H9 (cell line): ENCODE measurements around the gene ECHDC1. TPM values are rescaled to one million over a fixed set of nuclear protein-coding genes. Genes with fewer than 3 reads are reported as not detected.

ENCODE experiments used
- DNase-seq: peaks from one replicate; pipeline ENCODE4 v3.0.0-alpha.2; 2017
- H2AFZ ChIP-seq: one replicate; pipeline ENCODE4 v1.6.1; 2013; ENCODE audit warnings: mild to moderate bottlenecking, low read length, control low read depth, moderate library complexity
- H2AK5ac ChIP-seq: 2 replicates; pipeline ENCODE4 v1.6.1; 2013; ENCODE audit warnings: low read length, control low read depth, mixed read lengths; ENCODE audit not compliant: insufficient read length
- H2BK120ac ChIP-seq: one replicate; pipeline ENCODE4 v1.6.1; 2013; ENCODE audit warnings: low read depth, mild to moderate bottlenecking, low read length, control low read depth, inconsistent platforms; ENCODE audit not compliant: poor library complexity, severe bottlenecking
- H2BK12ac ChIP-seq: 2 replicates; pipeline ENCODE4 v1.6.1; 2013; ENCODE audit warnings: low read length, control low read depth, mixed read lengths, low read depth; ENCODE audit not compliant: insufficient read length
- H2BK15ac ChIP-seq: 2 replicates; pipeline ENCODE4 v1.6.1; 2013; ENCODE audit warnings: low read depth, low read length, control low read depth
- H2BK20ac ChIP-seq: one replicate; pipeline ENCODE4 v1.6.1; 2013; ENCODE audit warnings: low read depth, mild to moderate bottlenecking, low read length, control low read depth, inconsistent platforms; ENCODE audit not compliant: poor library complexity, severe bottlenecking
- H2BK5ac ChIP-seq: 2 replicates; pipeline ENCODE4 v1.6.1; 2013; ENCODE audit warnings: low read length, control low read depth, mixed read lengths; ENCODE audit not compliant: insufficient read length
- H3K14ac ChIP-seq: 2 replicates; pipeline ENCODE4 v1.6.1; 2013; ENCODE audit warnings: low read length, control low read depth; ENCODE audit not compliant: insufficient read depth
- H3K18ac ChIP-seq: 2 replicates; pipeline ENCODE4 v1.6.1; 2013; ENCODE audit warnings: low read depth, mild to moderate bottlenecking, mixed read lengths, low read length, control low read depth; ENCODE audit not compliant: insufficient read length
- H3K23ac ChIP-seq: 2 replicates; pipeline ENCODE4 v1.6.1; 2013; ENCODE audit warnings: low read length, control low read depth, mixed read lengths, low read depth; ENCODE audit not compliant: insufficient read length
- H3K23me2 ChIP-seq: 2 replicates; pipeline ENCODE4 v1.6.1; 2013; ENCODE audit warnings: low read depth, mild to moderate bottlenecking, mixed read lengths, low read length, control low read depth; ENCODE audit not compliant: insufficient read length, poor library complexity, severe bottlenecking
- H3K27ac ChIP-seq: 2 replicates; pipeline ENCODE4 v1.5.1; 2013; ENCODE audit warnings: low read length, control low read depth, mixed read lengths, low read depth; ENCODE audit not compliant: insufficient read length
- H3K27me3 ChIP-seq: 2 replicates; pipeline ENCODE4 v1.6.1; 2013; ENCODE audit warnings: low read length, control low read depth, inconsistent platforms; ENCODE audit not compliant: insufficient read depth
- H3K4ac ChIP-seq: 2 replicates; pipeline ENCODE4 v1.6.1; 2013; ENCODE audit warnings: low read depth, mild to moderate bottlenecking, control low read depth, inconsistent platforms, low read length, moderate library complexity
- H3K4me1 ChIP-seq: 2 replicates; pipeline ENCODE4 v1.6.1; 2013; ENCODE audit warnings: low read length, control low read depth, inconsistent platforms; ENCODE audit not compliant: insufficient read depth
- H3K4me2 ChIP-seq: 2 replicates; pipeline ENCODE4 v1.6.1; 2013; ENCODE audit warnings: low read length, control low read depth, mixed read lengths; ENCODE audit not compliant: insufficient read length, insufficient read depth
- H3K56ac ChIP-seq: 2 replicates; pipeline ENCODE4 v1.6.1; 2013; ENCODE audit warnings: low read depth, mild to moderate bottlenecking, mixed read lengths, low read length, control low read depth; ENCODE audit not compliant: insufficient read length
- H3K79me1 ChIP-seq: 2 replicates; pipeline ENCODE4 v1.6.1; 2013; ENCODE audit warnings: low read depth, mild to moderate bottlenecking, moderate library complexity, low read length, control low read depth, inconsistent platforms; ENCODE audit not compliant: insufficient read depth, poor library complexity, severe bottlenecking
- H3K79me2 ChIP-seq: 2 replicates; pipeline ENCODE4 v1.6.1; 2013; ENCODE audit warnings: low read length, control low read depth, inconsistent platforms; ENCODE audit not compliant: insufficient read depth
- H3K9ac ChIP-seq: 2 replicates; pipeline ENCODE4 v1.6.1; 2013; ENCODE audit warnings: low read length, control low read depth, mixed read lengths; ENCODE audit not compliant: insufficient read length; ENCODE audit errors: extremely low read depth
- H3K9me3 ChIP-seq: one replicate; pipeline ENCODE4 v1.6.1; 2013; ENCODE audit warnings: low read depth, low read length, inconsistent platforms; ENCODE audit not compliant: control insufficient read depth
- H3T11ph ChIP-seq: one replicate; pipeline ENCODE4 v1.6.1; 2013; ENCODE audit warnings: mild to moderate bottlenecking, low read length, control low read depth, inconsistent platforms
- H4K20me1 ChIP-seq: one replicate; pipeline ENCODE4 v1.6.1; 2013; ENCODE audit not compliant: control insufficient read depth, insufficient read length, insufficient read depth
- H4K5ac ChIP-seq: 2 replicates; pipeline ENCODE4 v1.6.1; 2013; ENCODE audit warnings: low read depth, mild to moderate bottlenecking, mixed read lengths, low read length, control low read depth; ENCODE audit not compliant: insufficient read length
- H4K8ac ChIP-seq: replicated peaks from 2 replicates; pipeline ENCODE4 v1.6.1; 2013; ENCODE audit warnings: low read length, control low read depth, mixed read lengths, low read depth; ENCODE audit not compliant: insufficient read length
- H4K91ac ChIP-seq: 2 replicates; pipeline ENCODE4 v1.6.1; 2013; ENCODE audit warnings: low read depth, mild to moderate bottlenecking, moderate library complexity, mixed read lengths, low read length, control low read depth; ENCODE audit not compliant: insufficient read length
- H3K27ac Mint-ChIP-seq, 3 experiments: 2 replicates in 2 of 3; 3 replicates in 1 of 3; pipeline ENCODE4 v1.8.0; 2020 to 2021; ENCODE audit warnings: mixed read lengths in 3 of 3, mild to moderate bottlenecking in 1 of 3, moderate library complexity in 1 of 3
- H3K27me3 Mint-ChIP-seq: 2 replicates; pipeline ENCODE4 v1.8.0; 2021; ENCODE audit warnings: low read depth, mild to moderate bottlenecking, moderate library complexity, mixed read lengths
- H3K36me3 Mint-ChIP-seq, 3 experiments: 2 replicates in 2 of 3; 3 replicates in 1 of 3; pipeline ENCODE4 v1.8.0; 2020 to 2021; ENCODE audit warnings: low read depth in 3 of 3, mixed read lengths in 3 of 3; ENCODE audit not compliant: insufficient read depth in 1 of 3
- H3K4me1 Mint-ChIP-seq, 2 experiments: 2 replicates each; pipeline ENCODE4 v1.8.0; 2020; ENCODE audit warnings: mixed read lengths in 2 of 2
- H3K4me3 Mint-ChIP-seq, 2 experiments: 2 replicates in 1 of 2; 3 replicates in 1 of 2; pipeline ENCODE4 v1.8.0; 2020 to 2021; ENCODE audit warnings: mild to moderate bottlenecking in 2 of 2, mixed read lengths in 2 of 2, moderate library complexity in 1 of 2
- H3K9me3 Mint-ChIP-seq, 2 experiments: 2 replicates in 1 of 2; 3 replicates in 1 of 2; pipeline ENCODE4 v1.8.0; 2020; ENCODE audit warnings: mild to moderate bottlenecking in 2 of 2, mixed read lengths in 2 of 2, moderate library complexity in 1 of 2
- CTCF ChIP-seq: fragments of 200-600 bp; sonication (generic); conservative IDR thresholded peaks from 3 replicates; pipeline ENCODE4 v1.8.0; 2021; ENCODE audit warnings: antibody characterized with exemption, mild to moderate bottlenecking
- WGBS: extraction: QIAGEN DNeasy Blood & Tissue Kit; methylation state at CpG from one replicate; pipeline ENCODE4 v1.1.7; 2013; ENCODE audit warnings: missing lambda C conversion rate, low lambda C conversion rate, mixed read lengths; ENCODE audit not compliant: insufficient read length; ENCODE audit errors: extremely low coverage; 5-methylcytosine and 5-hydroxymethylcytosine counted together
- total RNA-seq: library from RNA; stranded (reverse); gene quantifications from 2 replicates; pipeline ENCODE4 v1.2.1, GENCODE V29; 2021

The ECHDC1 gene
- total RNA-seq, 1 experiment from 2014 or later, result 47.8 TPM

GRCh38 chr6:127347178-127347577 is 3.8 kb upstream of the ECHDC1 start:
- Histone ChIP-seq H2AFZ (no peak overlapping the region), H3K4ac (no peak overlapping the region), H3K4me2 (no peak overlapping the region), H3K79me1 (no peaks in the 10 kb centered on the region), H3K27ac (no peak overlapping the region), H3K23me2 (peaks cover 17% of the 10 kb centered on the region), H3K4me1 (peaks cover 4% of the 10 kb centered on the region; the same call in 1 of the 2 replicates), H4K8ac (no peak overlapping the region), H4K5ac (no peak overlapping the region), H3K9me3 (no peaks in the 10 kb centered on the region), H2BK15ac (no peak overlapping the region), H3K14ac (no peak overlapping the region), H2BK20ac (no peak overlapping the region), H2BK12ac (no peak overlapping the region), H3K27me3 (no peaks in the 10 kb centered on the region), H3K18ac (no peak overlapping the region), H3K79me2 (peaks cover 6% of the 10 kb centered on the region; the same call in 1 of the 2 replicates), H3K23ac (no peak overlapping the region), H2BK5ac (no peak overlapping the region), H4K20me1 (no peaks in the 10 kb centered on the region), H3K56ac (no peak overlapping the region), H2BK120ac (no peak overlapping the region), H2AK5ac (no peak overlapping the region), H4K91ac (no peak overlapping the region), H3K9ac (no peak overlapping the region), H3T11ph (no peak overlapping the region)
- Mint-ChIP-seq H3K27ac (no peak overlapping the region), H3K36me3 (peaks cover 6 to 26% (median 8%) of the 10 kb centered on the region in 3 experiments; a peak in 5 of 7 replicates), H3K4me1 (peaks cover 12 to 17% of the 10 kb centered on the region in 2 experiments), H3K4me3 (no peak overlapping the region), H3K27me3 (no peaks in the 10 kb centered on the region), H3K9me3 (peaks cover 6 to 22% of the 10 kb centered on the region in 2 experiments)
- WGBS, result no CpG with 5 or more reads among the region's 2 CpGs
- TF ChIP-seq CTCF, result no peak
- DNase-seq, result no peak
